Measurements from ENCODE around the gene RASSF5. TPM values are rescaled to one million over a fixed set of nuclear protein-coding genes. Genes with fewer than 3 reads are reported as not detected.
A peak's percentile ranks its signal among the peaks of the same experiment; 100 is the strongest.

RASSF5 gene
- polyA plus RNA-seq, 1 donor (not counting 4 experiments of a cell fraction or from before 2014, with no cell fraction given): 2.4 TPM

DNA sequence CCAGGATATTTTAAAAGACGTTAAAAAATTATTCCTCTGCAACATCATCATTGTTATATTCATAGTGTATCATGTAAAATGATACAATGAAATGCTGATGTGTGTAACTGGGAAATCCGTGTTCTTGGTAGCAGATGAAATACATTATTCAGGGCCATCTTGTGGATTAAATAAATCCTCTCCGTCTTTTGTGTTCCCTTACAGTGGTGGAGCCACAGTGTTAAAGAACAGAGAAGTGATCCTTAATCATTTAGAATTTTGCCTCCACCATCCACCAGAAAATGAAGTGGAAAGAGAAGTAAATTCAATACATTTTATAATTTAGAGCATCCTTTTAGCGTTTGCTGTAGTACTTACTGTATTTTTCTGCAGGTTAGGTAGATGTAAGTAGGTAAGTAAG, 129.3 kb downstream of the RASSF5 start:
- Histone ChIP-seq H3K36me3 (ENCODE audit: control insufficient read depth in 2 of 2, extremely low read depth in 1 of 2, insufficient read depth in 2 of 2, low read length in 2 of 2) (no peaks in the 10 kb centered on the region), H4K20me1 (ENCODE audit: control insufficient read depth, extremely low read depth, insufficient read depth, low read length) (no peaks in the 10 kb centered on the region), H3K4me2 (ENCODE audit: control insufficient read depth, extremely low read depth, insufficient read depth, low read depth, low read length) (peak overlapping the region; percentile 88), H2AFZ (ENCODE audit: control insufficient read depth, low read length) (no peak overlapping the region), H3K27ac (ENCODE audit: control insufficient read depth, insufficient read depth, low read length) (peak overlapping the region; percentile 98), H3K79me2 (ENCODE audit: control insufficient read depth, insufficient read depth, low read length) (peaks cover 15% of the 10 kb centered on the region), H3K27me3 (ENCODE audit: control insufficient read depth, extremely low read depth, insufficient read depth, low read length) (no peaks in the 10 kb centered on the region), H3K9me3 (ENCODE audit: control insufficient read depth, low read depth, low read length) (no peaks in the 10 kb centered on the region), H3K9ac (ENCODE audit: control insufficient read depth, extremely low read depth, insufficient read depth, low read length) (peak overlapping the region; percentile 80), H3K9me1 (ENCODE audit: control insufficient read depth, extremely low read depth, insufficient read depth, low read length) (no peaks in the 10 kb centered on the region), H3K4me3 (ENCODE audit: control insufficient read depth in 2 of 3, extremely low read depth in 1 of 3, insufficient read depth in 2 of 3, low read depth in 1 of 3, low read length in 3 of 3) (peak overlapping the region; percentile 1 to 76 (median 72)), H3K4me1 (ENCODE audit: control insufficient read depth, extremely low read depth, insufficient read depth, low read length) (peaks cover 33% of the 10 kb centered on the region)
- DNase-seq (ENCODE audit: low read depth, low spot score) (no peak), FAIRE-seq (no peak)
- dilution Hi-C loops (cut with MboI; ENCODE audit: extremely low pct_ligation_motif_present, low sequenced_read_pairs): no loop called here
- no peak for TF ChIP-seq EZH2 (IDR thresholded peaks at IDR 0.05; ENCODE audit: low read length)
- TF ChIP-seq, protein P1, sequence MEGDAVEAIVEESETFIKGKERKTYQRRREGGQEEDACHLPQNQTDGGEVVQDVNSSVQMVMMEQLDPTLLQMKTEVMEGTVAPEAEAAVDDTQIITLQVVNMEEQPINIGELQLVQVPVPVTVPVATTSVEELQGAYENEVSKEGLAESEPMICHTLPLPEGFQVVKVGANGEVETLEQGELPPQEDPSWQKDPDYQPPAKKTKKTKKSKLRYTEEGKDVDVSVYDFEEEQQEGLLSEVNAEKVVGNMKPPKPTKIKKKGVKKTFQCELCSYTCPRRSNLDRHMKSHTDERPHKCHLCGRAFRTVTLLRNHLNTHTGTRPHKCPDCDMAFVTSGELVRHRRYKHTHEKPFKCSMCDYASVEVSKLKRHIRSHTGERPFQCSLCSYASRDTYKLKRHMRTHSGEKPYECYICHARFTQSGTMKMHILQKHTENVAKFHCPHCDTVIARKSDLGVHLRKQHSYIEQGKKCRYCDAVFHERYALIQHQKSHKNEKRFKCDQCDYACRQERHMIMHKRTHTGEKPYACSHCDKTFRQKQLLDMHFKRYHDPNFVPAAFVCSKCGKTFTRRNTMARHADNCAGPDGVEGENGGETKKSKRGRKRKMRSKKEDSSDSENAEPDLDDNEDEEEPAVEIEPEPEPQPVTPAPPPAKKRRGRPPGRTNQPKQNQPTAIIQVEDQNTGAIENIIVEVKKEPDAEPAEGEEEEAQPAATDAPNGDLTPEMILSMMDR (optimal IDR thresholded peaks at IDR 0.05 in 1 of 3, IDR thresholded peaks at IDR 0.05 in 1 of 3, conservative IDR thresholded peaks at IDR 0.05 in 1 of 3; ENCODE audit: extremely low read depth in 1 of 3, insufficient read depth in 2 of 3, low read length in 3 of 3): no peak

DNA sequence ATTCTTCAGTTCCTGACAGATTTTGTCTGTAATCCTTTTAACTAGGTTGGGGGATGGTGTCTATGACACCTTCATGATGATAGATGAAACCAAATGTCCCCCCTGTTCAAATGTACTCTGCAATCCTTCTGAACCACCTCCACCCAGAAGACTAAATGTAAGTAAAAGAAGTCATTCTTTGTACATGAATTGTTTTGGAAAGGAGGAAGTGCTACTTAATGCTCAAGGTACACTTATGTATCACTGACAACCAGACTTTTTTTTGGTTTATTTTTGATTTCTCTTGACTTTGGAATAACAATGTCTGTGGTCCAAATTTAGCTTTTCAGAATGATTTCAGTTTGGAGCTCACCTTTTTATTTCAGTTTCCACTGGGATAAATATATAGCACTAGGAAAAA, 130.3 kb downstream of the RASSF5 start:
- dilution Hi-C loops (cut with MboI; ENCODE audit: extremely low pct_ligation_motif_present, low sequenced_read_pairs): no loop called here
- H3K27me3 ChIP-seq (ENCODE audit: control insufficient read depth, extremely low read depth, insufficient read depth, low read length): no peaks in the 10 kb centered on the region
- TF ChIP-seq, protein P1 (optimal IDR thresholded peaks at IDR 0.05 in 1 of 3, IDR thresholded peaks at IDR 0.05 in 1 of 3, conservative IDR thresholded peaks at IDR 0.05 in 1 of 3; ENCODE audit: extremely low read depth in 1 of 3, insufficient read depth in 2 of 3, low read length in 3 of 3): no peak
- TF ChIP-seq EZH2 (IDR thresholded peaks at IDR 0.05; ENCODE audit: low read length): no peak

More for the DNA sequence above, 130.3 kb downstream of the RASSF5 start:
- Histone ChIP-seq H2AFZ (ENCODE audit: control insufficient read depth, low read length) (no peak overlapping the region), H3K79me2 (ENCODE audit: control insufficient read depth, insufficient read depth, low read length) (peaks cover 15% of the 10 kb centered on the region), H3K9me1 (ENCODE audit: control insufficient read depth, extremely low read depth, insufficient read depth, low read length) (no peaks in the 10 kb centered on the region), H3K9ac (ENCODE audit: control insufficient read depth, extremely low read depth, insufficient read depth, low read length) (no peak overlapping the region), H3K27ac (ENCODE audit: control insufficient read depth, insufficient read depth, low read length) (peak overlapping the region; percentile 3), H3K9me3 (ENCODE audit: control insufficient read depth, low read depth, low read length) (no peaks in the 10 kb centered on the region), H3K36me3 (ENCODE audit: control insufficient read depth in 2 of 2, extremely low read depth in 1 of 2, insufficient read depth in 2 of 2, low read length in 2 of 2) (no peaks in the 10 kb centered on the region), H3K4me3 (ENCODE audit: control insufficient read depth in 2 of 3, extremely low read depth in 1 of 3, insufficient read depth in 2 of 3, low read depth in 1 of 3, low read length in 3 of 3) (no peak overlapping the region), H4K20me1 (ENCODE audit: control insufficient read depth, extremely low read depth, insufficient read depth, low read length) (no peaks in the 10 kb centered on the region), H3K4me2 (ENCODE audit: control insufficient read depth, extremely low read depth, insufficient read depth, low read depth, low read length) (peak overlapping the region; percentile 88), H3K4me1 (ENCODE audit: control insufficient read depth, extremely low read depth, insufficient read depth, low read length) (peaks cover 33% of the 10 kb centered on the region)
- no peak for FAIRE-seq
- DNase-seq (ENCODE audit: low read depth, low spot score): no peak

Small RNA genes lying within 50 kb of the gene (small RNA-seq; reads per million reads assigned to genes)
- 0 to 0.25 (median 0) reads per million in 3 experiments for gene MIR6769B (ENCODE audit: insufficient read length in 3 of 3, low read depth in 3 of 3, low replicate concordance in 1 of 3)

Other genes starting within 250 kb of the RASSF5 start
- 8.2 to 10.5 TPM (median 8.9 TPM) in 3 replicates for gene IKBKE, start 37.1 kb upstream of the RASSF5 start, polyA plus RNA-seq
- gene EIF2D, start 104.9 kb downstream of the RASSF5 start, polyA plus RNA-seq: 59.9 to 66.4 TPM (median 60.6 TPM) in 3 replicates
- 9.9 to 15.0 TPM (median 11.8 TPM) in 3 replicates for gene DYRK3, start 128.0 kb downstream of the RASSF5 start, polyA plus RNA-seq
- gene MAPKAPK2, start 177.4 kb downstream of the RASSF5 start, polyA plus RNA-seq: 41.5 to 67.0 TPM (median 42.1 TPM) in 3 replicates

Data from keratinocyte (primary cell).